DOHH2 (cell line): Measurements from ENCODE around the gene REG1B.

ENCODE experiments used
- CTCF ChIP-seq: fragments of 200-600 bp; sonication (generic); IDR thresholded peaks from one replicate; pipeline ENCODE4 v1.5.1; 2014; ENCODE audit warnings: antibody characterized with exemption, mild to moderate bottlenecking, low read depth, low read length; ENCODE audit not compliant: poor library complexity, severe bottlenecking
- EZH2phosphoT487 ChIP-seq: fragments of 200-600 bp; sonication (generic); IDR thresholded peaks from 2 replicates; pipeline ENCODE4 v1.6.1; 2017; ENCODE audit warnings: borderline replicate concordance, mild to moderate bottlenecking, antibody characterized with exemption, low read length, moderate library complexity, mixed read lengths

GRCh38 chr2:79124907-79125720 is 37.3 kb upstream of the REG1B start:
- TF ChIP-seq CTCF = no peak
- no peak for TF ChIP-seq EZH2phosphoT487
